Measurements from ENCODE around the gene AGPAT3. TPM values are rescaled to one million over a fixed set of nuclear protein-coding genes. Genes with fewer than 3 reads are reported as not detected.
"Not testable (repeated sequence)": the region's sequence is repeated elsewhere in the genome, so short reads cannot be mapped to it uniquely, and the experiment has no call there.

Gene AGPAT3
- total RNA-seq, 4 donors from 2014 or later = 28.0 to 36.5 (median 32.2) TPM

- WGBS = 87% methylated on average over 3 of the region's 3 CpGs
- no peaks in the 10 kb centered on the region for H3K36me3 ChIP-seq
- no peak for DNase-seq (ENCODE audit: extremely low spot score)
- no peak overlapping the region for H3K27ac ChIP-seq (replicated peaks in 1 of 4)
- H3K9me3 ChIP-seq = peaks cover 0 to 7% (median 3%) of the 10 kb centered on the region in 4 donors
- H3K4me1 ChIP-seq = no peaks in the 10 kb centered on the region
- peaks cover 0 to 18% (median 0%) of the 10 kb centered on the region in 4 donors for H3K27me3 ChIP-seq
- no peak for TF ChIP-seq EP300 (IDR thresholded peaks at IDR 0.05)
- TF ChIP-seq POLR2A (IDR thresholded peaks at IDR 0.05; ENCODE audit: low read depth) = no peak
- no peak for TF ChIP-seq POLR2AphosphoS5 (IDR thresholded peaks at IDR 0.05)
- no peak overlapping the region for H3K4me3 ChIP-seq
- intact Hi-C loops (cut with DNase I) = no loop called here
These were observed 46.3 kb upstream of the AGPAT3 start for GRCh38 chr21:43818685-43819084.

GRCh38 chr21:43819511-43820405, 45.3 kb upstream of the AGPAT3 start:
- 90% methylated on average over 21 of the region's 25 CpGs for WGBS
- peaks cover 0 to 7% (median 3%) of the 10 kb centered on the region in 4 donors for H3K9me3 ChIP-seq
- TF ChIP-seq POLR2AphosphoS5 (IDR thresholded peaks at IDR 0.05) (no peak), POLR2A (IDR thresholded peaks at IDR 0.05; ENCODE audit: low read depth) (no peak), CTCF (IDR thresholded peaks at IDR 0.05) (no peak), EP300 (IDR thresholded peaks at IDR 0.05) (no peak)
- H3K4me1 ChIP-seq = no peaks in the 10 kb centered on the region
- no peaks in the 10 kb centered on the region for H3K36me3 ChIP-seq
- intact Hi-C loops (cut with DNase I) = no loop called here
- DNase-seq (ENCODE audit: extremely low spot score) = no peak
- peaks cover 0 to 18% (median 0%) of the 10 kb centered on the region in 4 donors for H3K27me3 ChIP-seq
- H3K27ac ChIP-seq (replicated peaks in 1 of 4) = no peak overlapping the region
- H3K4me3 ChIP-seq = no peak overlapping the region

- H3K27me3 ChIP-seq = peaks cover 0 to 18% (median 0%) of the 10 kb centered on the region in 4 donors
- H3K4me3 ChIP-seq = no peak overlapping the region
- H3K4me1 ChIP-seq = no peaks in the 10 kb centered on the region
- H3K9me3 ChIP-seq = peaks cover 0 to 7% (median 3%) of the 10 kb centered on the region in 4 donors
- H3K27ac ChIP-seq (replicated peaks in 1 of 4) = no peak overlapping the region
- intact Hi-C loops (cut with DNase I) = no loop called here
- DNase-seq (ENCODE audit: extremely low spot score) = no peak
- H3K36me3 ChIP-seq = no peaks in the 10 kb centered on the region
- WGBS = 89% methylated on average over 11 of the region's 11 CpGs
- no peak for TF ChIP-seq POLR2AphosphoS5 (IDR thresholded peaks at IDR 0.05)
- TF ChIP-seq POLR2A (IDR thresholded peaks at IDR 0.05; ENCODE audit: low read depth) = no peak
- TF ChIP-seq EP300 (IDR thresholded peaks at IDR 0.05) = no peak
- TF ChIP-seq CTCF (IDR thresholded peaks at IDR 0.05) = no peak
These were observed 44.6 kb upstream of the AGPAT3 start for GRCh38 chr21:43820466-43820865.

- intact Hi-C loops (cut with DNase I); DNase-seq (ENCODE audit: extremely low spot score); H3K36me3 ChIP-seq; H3K4me3 ChIP-seq; H3K9me3 ChIP-seq; H3K27me3 ChIP-seq; H3K27ac ChIP-seq (replicated peaks in 1 of 4): not testable (repeated sequence)
- H3K4me1 ChIP-seq = peaks cover 0 to 11% (median 7%) of the 10 kb centered on the region in 4 donors
- WGBS = 96% methylated on average over 11 of the region's 25 CpGs
These were observed 42.9 kb upstream of the AGPAT3 start for GRCh38 chr21:43822166-43822565.

GRCh38 chr21:43822741-43823140, 42.3 kb upstream of the AGPAT3 start:
- H3K27me3 ChIP-seq; H3K9me3 ChIP-seq; H3K27ac ChIP-seq (replicated peaks in 1 of 4); DNase-seq (ENCODE audit: extremely low spot score); intact Hi-C loops (cut with DNase I); H3K4me3 ChIP-seq; H3K36me3 ChIP-seq: not testable (repeated sequence)
- H3K4me1 ChIP-seq = peaks cover 0 to 13% (median 8%) of the 10 kb centered on the region in 4 donors
- WGBS = 96% methylated on average over 2 of the region's 5 CpGs

- Histone ChIP-seq H3K27ac (replicated peaks in 1 of 4) (no peak overlapping the region), H3K9me3 (no peaks in the 10 kb centered on the region), H3K4me3 (no peak overlapping the region), H3K4me1 (peaks cover 0 to 13% (median 8%) of the 10 kb centered on the region in 4 donors), H3K27me3 (peaks cover 0 to 10% (median 0%) of the 10 kb centered on the region in 4 donors), H3K36me3 (no peaks in the 10 kb centered on the region)
- TF ChIP-seq POLR2A (IDR thresholded peaks at IDR 0.05; ENCODE audit: low read depth) (no peak), EP300 (IDR thresholded peaks at IDR 0.05) (no peak), CTCF (IDR thresholded peaks at IDR 0.05) (no peak), POLR2AphosphoS5 (IDR thresholded peaks at IDR 0.05) (no peak)
- WGBS = 86% methylated on average over 14 of the region's 17 CpGs
- intact Hi-C loops (cut with DNase I) = no loop called here
- DNase-seq (ENCODE audit: extremely low spot score) = no peak
These were observed 40.4 kb upstream of the AGPAT3 start for GRCh38 chr21:43824333-43825241.

Data from esophagus muscularis mucosa (tissue), 4 donors.